ENCODE results near the gene ZBTB18.

The ZBTB18 gene

DNA sequence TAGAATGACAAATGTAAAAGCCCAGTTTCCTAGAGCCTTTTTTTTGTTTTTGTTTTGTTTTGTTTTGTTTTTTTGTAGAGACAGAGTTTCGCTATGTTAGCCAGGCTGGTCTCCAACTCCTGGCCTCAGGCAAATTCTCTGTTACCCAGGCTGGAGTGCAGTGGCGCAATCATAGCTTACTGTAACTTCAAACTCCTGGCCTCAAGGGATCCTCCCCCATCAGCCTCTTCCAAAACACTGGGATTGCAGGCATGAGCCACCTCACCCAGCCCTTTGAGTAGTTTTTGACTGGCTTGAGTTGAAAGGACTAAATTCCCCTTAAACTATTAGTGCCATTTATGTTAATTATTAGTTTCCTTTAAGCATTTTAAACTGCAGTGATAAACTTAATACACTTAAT lies 28.8 kb upstream of the ZBTB18 start:
- TF ChIP-seq, protein P1, sequence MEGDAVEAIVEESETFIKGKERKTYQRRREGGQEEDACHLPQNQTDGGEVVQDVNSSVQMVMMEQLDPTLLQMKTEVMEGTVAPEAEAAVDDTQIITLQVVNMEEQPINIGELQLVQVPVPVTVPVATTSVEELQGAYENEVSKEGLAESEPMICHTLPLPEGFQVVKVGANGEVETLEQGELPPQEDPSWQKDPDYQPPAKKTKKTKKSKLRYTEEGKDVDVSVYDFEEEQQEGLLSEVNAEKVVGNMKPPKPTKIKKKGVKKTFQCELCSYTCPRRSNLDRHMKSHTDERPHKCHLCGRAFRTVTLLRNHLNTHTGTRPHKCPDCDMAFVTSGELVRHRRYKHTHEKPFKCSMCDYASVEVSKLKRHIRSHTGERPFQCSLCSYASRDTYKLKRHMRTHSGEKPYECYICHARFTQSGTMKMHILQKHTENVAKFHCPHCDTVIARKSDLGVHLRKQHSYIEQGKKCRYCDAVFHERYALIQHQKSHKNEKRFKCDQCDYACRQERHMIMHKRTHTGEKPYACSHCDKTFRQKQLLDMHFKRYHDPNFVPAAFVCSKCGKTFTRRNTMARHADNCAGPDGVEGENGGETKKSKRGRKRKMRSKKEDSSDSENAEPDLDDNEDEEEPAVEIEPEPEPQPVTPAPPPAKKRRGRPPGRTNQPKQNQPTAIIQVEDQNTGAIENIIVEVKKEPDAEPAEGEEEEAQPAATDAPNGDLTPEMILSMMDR (IDR thresholded peaks at IDR 0.05; ENCODE audit: low read length, missing control alignments), result no peak
- DNase-seq (ENCODE audit: low read depth), result peak; percentile 67
- H3K4me3 ChIP-seq (replicated peaks; ENCODE audit: low read depth, low read length), result no peak overlapping the region

DNA sequence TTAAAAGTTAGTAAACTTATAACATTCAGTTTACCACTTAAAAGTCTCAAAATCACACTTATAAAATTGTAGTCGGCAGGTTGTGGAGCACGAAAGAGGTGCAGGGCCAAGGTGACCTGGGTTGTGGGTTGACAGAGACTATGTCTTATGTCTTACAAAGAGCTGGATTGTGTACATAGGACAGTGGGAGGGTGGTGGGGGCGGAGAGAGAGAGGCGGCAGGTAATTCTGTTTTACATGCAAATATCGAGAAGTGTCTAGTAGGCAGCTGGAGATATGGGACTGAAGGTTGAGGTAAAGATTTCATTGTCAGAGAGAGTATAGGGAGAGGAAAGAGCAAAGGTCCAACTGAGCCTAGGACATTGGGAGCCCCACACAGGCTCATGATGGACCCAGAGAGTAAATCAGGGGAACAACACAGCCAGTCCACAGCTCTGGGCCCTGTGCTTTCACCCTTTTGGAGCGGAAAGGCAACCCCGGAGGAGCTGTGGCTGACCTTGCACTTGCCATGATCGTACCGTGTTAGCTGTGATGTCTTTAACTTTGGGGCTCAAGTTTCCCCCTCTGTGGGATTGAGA lies 28.1 kb upstream of the ZBTB18 start:
- no peak for DNase-seq (ENCODE audit: low read depth)
- no peak overlapping the region for H3K4me3 ChIP-seq (replicated peaks; ENCODE audit: low read depth, low read length)
- TF ChIP-seq, protein P1 (IDR thresholded peaks at IDR 0.05; ENCODE audit: low read length, missing control alignments), result no peak

DNA sequence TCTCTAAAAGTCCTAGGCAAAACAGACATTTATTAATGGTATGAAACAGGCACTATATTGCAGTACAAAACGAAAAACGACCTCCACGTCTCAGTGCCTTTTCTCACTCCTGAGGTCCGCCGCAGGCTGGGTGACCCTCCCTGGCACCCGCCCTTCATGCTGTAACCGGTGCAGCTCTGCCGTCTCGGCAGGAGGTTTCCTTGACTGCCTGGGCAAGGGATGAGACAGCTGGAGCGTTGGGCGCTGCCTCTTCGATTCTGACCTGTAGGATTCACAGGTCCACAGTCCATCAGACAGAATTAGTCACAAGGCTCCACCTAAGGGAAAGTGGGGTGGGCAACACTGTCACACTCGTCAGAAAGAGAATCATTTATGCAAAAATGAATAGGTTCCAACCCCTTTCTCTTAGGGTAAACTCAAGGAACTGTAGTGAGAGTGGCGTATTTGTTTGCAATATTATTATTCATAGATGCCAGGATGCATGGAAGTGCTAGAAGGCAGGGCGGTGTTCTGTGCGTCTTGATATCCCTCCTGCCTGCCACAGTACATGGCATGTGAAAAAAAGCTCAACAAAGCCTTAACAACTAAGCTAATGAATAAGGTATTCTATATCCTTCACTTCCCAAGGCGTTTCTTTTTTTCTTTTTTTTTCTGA lies 23.5 kb upstream of the ZBTB18 start:
- no peak overlapping the region for H3K4me3 ChIP-seq (replicated peaks; ENCODE audit: low read depth, low read length)
- no peak for DNase-seq (ENCODE audit: low read depth)
- TF ChIP-seq, protein P1 (IDR thresholded peaks at IDR 0.05; ENCODE audit: low read length, missing control alignments), result no peak

DNA sequence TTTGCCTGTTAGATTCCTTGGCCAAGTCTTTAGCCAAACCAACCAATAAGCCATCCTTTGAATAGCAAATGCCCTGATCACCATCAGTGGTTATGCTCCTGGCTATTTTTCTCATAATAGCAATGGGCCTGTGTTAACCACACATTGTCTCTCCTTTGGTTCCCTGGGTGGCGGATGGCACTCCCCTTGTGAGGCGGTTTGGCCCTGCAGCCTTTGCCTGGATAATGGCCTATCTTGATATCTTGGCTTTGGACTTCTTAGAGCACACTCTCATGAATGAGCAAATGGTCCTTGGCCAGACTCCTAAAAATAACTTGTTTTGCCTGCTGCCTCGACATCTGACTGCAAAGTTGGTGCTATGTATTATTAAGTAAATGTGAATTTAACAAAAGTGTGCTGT lies 22.4 kb upstream of the ZBTB18 start:
- TF ChIP-seq, protein P1 (IDR thresholded peaks at IDR 0.05; ENCODE audit: low read length, missing control alignments), result no peak
- no peak overlapping the region for H3K4me3 ChIP-seq (replicated peaks; ENCODE audit: low read depth, low read length)
- no peak for DNase-seq (ENCODE audit: low read depth)

DNA sequence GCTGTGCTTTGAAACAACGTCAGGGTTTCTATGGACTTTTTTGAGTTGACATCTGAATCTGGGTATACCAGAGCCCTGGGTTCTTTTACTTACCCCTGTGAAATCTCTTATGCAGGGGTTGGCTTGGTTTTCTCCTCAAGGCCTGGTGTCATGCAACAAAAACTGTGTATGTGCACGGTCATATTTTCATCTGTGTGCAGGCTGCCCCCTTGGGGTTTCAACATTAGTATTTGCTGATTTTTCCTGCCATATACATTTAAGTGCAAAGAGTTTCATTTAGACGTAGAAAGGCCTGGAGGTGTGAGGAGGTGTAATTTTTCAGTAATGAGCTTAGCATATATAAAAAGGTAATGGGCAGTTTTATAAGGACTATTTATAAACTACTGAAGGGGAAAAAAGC lies 22.0 kb upstream of the ZBTB18 start:
- no peak overlapping the region for H3K4me3 ChIP-seq (replicated peaks; ENCODE audit: low read depth, low read length)
- TF ChIP-seq, protein P1 (IDR thresholded peaks at IDR 0.05; ENCODE audit: low read length, missing control alignments), result no peak
- DNase-seq (ENCODE audit: low read depth), result no peak

DNA sequence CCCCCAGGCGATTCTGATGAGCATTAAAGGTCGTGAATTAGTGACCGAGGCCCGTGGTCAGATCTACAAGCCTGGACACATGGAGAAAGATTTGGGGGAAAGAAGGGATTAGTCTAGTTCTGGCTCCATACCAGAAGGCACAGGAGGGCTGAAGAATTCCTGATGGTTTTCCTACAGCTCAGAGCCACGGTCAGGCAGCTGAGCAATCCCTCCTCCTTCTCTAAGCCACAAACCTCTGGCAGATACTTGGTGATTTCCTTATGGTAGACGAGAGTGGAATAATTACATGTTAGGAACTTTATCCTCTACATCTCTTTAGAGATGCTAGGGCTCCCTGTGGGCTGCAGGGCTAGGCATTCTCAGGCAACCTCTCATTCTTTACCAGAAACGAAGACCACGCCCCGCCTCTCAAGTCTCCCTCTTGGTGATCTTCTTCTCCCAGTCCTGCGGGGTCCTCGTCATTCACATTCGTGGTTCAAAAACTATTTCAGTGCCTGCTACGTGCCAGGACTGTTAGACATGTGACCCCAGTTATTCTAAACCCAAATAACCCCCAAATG lies 20.5 kb upstream of the ZBTB18 start:
- TF ChIP-seq, protein P1 (IDR thresholded peaks at IDR 0.05; ENCODE audit: low read length, missing control alignments), result no peak
- H3K4me3 ChIP-seq (replicated peaks; ENCODE audit: low read depth, low read length), result no peak overlapping the region
- no peak for DNase-seq (ENCODE audit: low read depth)

All from fibroblast of pulmonary artery (primary cell).